NCI-H2107 treated with DMSO at 0.1 percent for 48 hours (cell line): Measurements from ENCODE around the gene KRT35.

Source experiments
- DNase-seq: peaks from one replicate; lab custom pipeline; 2025; ENCODE audit not compliant: unreplicated experiment; lab: John Stamatoyannopoulos, UW

The KRT35 gene

GRCh38 chr17:41481036-41481435 lies at the start of gene KRT35:
Gene KRT35, minus strand, starts transcription at chr17:41481151. Its CDS starts 54 bp downstream, at chr17:41481097.
- no peak for DNase-seq

- DNase-seq = no peak
These were observed 49.4 kb upstream of the KRT35 start for GRCh38 chr17:41530062-41531048.

GRCh38 chr17:41529491-41529915 lies 48.6 kb upstream of the KRT35 start:
- no peak for DNase-seq

- DNase-seq = peak; percentile 41
These were observed 48.0 kb upstream of the KRT35 start for GRCh38 chr17:41528959-41529353.

GRCh38 chr17:41527063-41528023 lies 46.4 kb upstream of the KRT35 start:
- peak; percentile 19 for DNase-seq

GRCh38 chr17:41524261-41524660 lies 43.3 kb upstream of the KRT35 start:
- DNase-seq = no peak

GRCh38 chr17:41523787-41524186 lies 42.8 kb upstream of the KRT35 start:
- no peak for DNase-seq

- no peak for DNase-seq
These were observed 42.3 kb upstream of the KRT35 start for GRCh38 chr17:41523225-41523593.

- DNase-seq = no peak
These were observed 41.6 kb upstream of the KRT35 start for GRCh38 chr17:41522301-41523224.

- DNase-seq = no peak
These were observed 40.8 kb upstream of the KRT35 start for GRCh38 chr17:41521574-41522261.

GRCh38 chr17:41520821-41521521 lies 40.0 kb upstream of the KRT35 start:
- DNase-seq = no peak

- no peak for DNase-seq
These were observed 38.7 kb upstream of the KRT35 start for GRCh38 chr17:41519501-41520224.

GRCh38 chr17:41518789-41519449 lies 38.0 kb upstream of the KRT35 start, which contains the start of gene KRT15:
Gene KRT15, minus strand, starts transcription at chr17:41518890. Its CDS starts 63 bp downstream, at chr17:41518827.
- no peak for DNase-seq

GRCh38 chr17:41518031-41518430 lies 37.1 kb upstream of the KRT35 start:
- DNase-seq = no peak

- DNase-seq = no peak
These were observed 35.9 kb upstream of the KRT35 start for GRCh38 chr17:41516830-41517283.

GRCh38 chr17:41516147-41516829 lies 35.3 kb upstream of the KRT35 start:
- no peak for DNase-seq

GRCh38 chr17:41513168-41513547 lies 32.2 kb upstream of the KRT35 start:
- no peak for DNase-seq
